Right lobe of liver (tissue), 6 donors: ENCODE results near the gene RNF113B. TPM values are rescaled to one million over a fixed set of nuclear protein-coding genes. Genes with fewer than 3 reads are reported as not detected.

ENCODE experiments used
- ATAC-seq, 4 donors: fragments of 200-7000 bp; cut with Tn5 transposase; one replicate each; pipeline ENCODE4 v1.9.1; 2020; ENCODE audit warnings: mild to moderate bottlenecking in 4 of 4, moderate library complexity in 4 of 4
- DNase-seq, 3 donors: peaks; one replicate each; pipeline ENCODE4 v3.0.0-alpha.2; 2020
- H3K27ac ChIP-seq, 3 donors: fragments of 200-600 bp; one replicate each; pipeline ENCODE4 v1.8.0; 2022
- H3K27me3 ChIP-seq, 2 donors: fragments of 200-600 bp; one replicate each; pipeline ENCODE4 v1.8.0; 2022
- H3K36me3 ChIP-seq, 4 donors: fragments of 200-600 bp; sonication (generic) in 1 of 4; one replicate each; pipeline versions ENCODE4 v1.5.1 to v1.8.0; 2017 to 2022; ENCODE audit warnings: control low read depth in 1 of 4
- H3K4me1 ChIP-seq, 4 donors: fragments of 200-600 bp; sonication (generic) in 1 of 4; one replicate each; pipeline versions ENCODE4 v1.5.1 to v1.8.0; 2017 to 2022; ENCODE audit warnings: control low read depth in 1 of 4
- H3K4me3 ChIP-seq, 3 donors: fragments of 200-600 bp; one replicate each; pipeline ENCODE4 v1.8.0; 2022
- H3K9me3 ChIP-seq, 4 donors: fragments of 200-600 bp; sonication (generic) in 1 of 4; one replicate each; pipeline versions ENCODE4 v1.5.1 to v1.8.0; 2017 to 2022; ENCODE audit warnings: control low read depth in 1 of 4
- CTCF ChIP-seq, 4 donors: fragments of 200-600 bp in 3 of 4; fragments of 450-650 bp in 1 of 4; IDR thresholded peaks; one replicate each; pipeline versions ENCODE4 v1.5.1 to v1.8.0; 2016 to 2022; ENCODE audit warnings: antibody characterized with exemption in 4 of 4, mild to moderate bottlenecking in 2 of 4
- POLR2A ChIP-seq: fragments of 450-650 bp; IDR thresholded peaks from one replicate; pipeline ENCODE4 v1.6.1; 2017; ENCODE audit warnings: antibody characterized with exemption, mild to moderate bottlenecking
- WGBS: methylation state at CpG from one replicate; pipeline ENCODE4 v1.1.6; 2018; ENCODE audit warnings: low coverage, low lambda C conversion rate; ENCODE audit not compliant: insufficient coverage; ENCODE audit errors: missing lambda C conversion rate; 5-methylcytosine and 5-hydroxymethylcytosine counted together
- intact Hi-C, 2 donors: fragments of 100-400 bp; cut with DNase I; formaldehyde crosslinking; loops; one replicate each; pipeline versions ENCODE4 v1.11.2 to v1.14.1; 2022
- total RNA-seq, 6 experiments: library from RNA; depleted of rRNA in 2 of 6; stranded (reverse); fragments of >200 nt in 2 of 6; fragmentation: NEBNext Ultra II Directional in 3 of 6; extraction: Animal tissue kit (Norgen Biotek cat#: 25700) in 3 of 6; gene quantifications; one replicate each; pipeline versions ENCODE4 v1.1.0 to v1.2.4, GENCODE V29; 2016 to 2023
- donor health status: DM: no; HTN: yes; CAD: no.
- donor health status: DM: no; HTN: no; CAD: no.
- donor health status: DM: no; HTN: no; CAD: no.
- donor health status: DM: no; HTN: yes; CAD: no.
- donor health status: DM: no; HTN: yes; CAD: no.

RNF113B gene
- total RNA-seq, 6 experiments from 2014 or later: not detected

GRCh38 chr13:98142380-98143156 lies 34.5 kb downstream of the RNF113B start, which contains the start of gene FARP1:
TSS of gene FARP1 (plus strand) at chr13:98143094. CDS start at chr13:98213243, 70,149 bp downstream.
- Histone ChIP-seq H3K27me3 (no peaks in the 10 kb centered on the region), H3K4me1 (peaks cover 0 to 32% (median 11%) of the 10 kb centered on the region in 4 donors), H3K36me3 (no peaks in the 10 kb centered on the region), H3K27ac (peak within 1 kb of the TSS; percentile 76 to 83 (median 77)), H3K9me3 (no peaks in the 10 kb centered on the region), H3K4me3 (peak within 1 kb of the TSS; percentile 65 to 84 (median 81))
- peak; percentile 83 to 95 (median 88) for ATAC-seq
- intact Hi-C loops: no loop called here
- TF ChIP-seq CTCF (IDR thresholded peaks at IDR 0.05) (peak; percentile 27 to 86 (median 62)), POLR2A (peak; percentile 70)
- peak; percentile 89 to 91 (median 89) for DNase-seq
- 0% methylated on average over 2 of the region's 98 CpGs for WGBS

- ATAC-seq (peak; percentile 6 to 35 (median 14)), DNase-seq (peak; percentile 48 to 62 (median 54))
- 64% methylated on average over 9 of the region's 27 CpGs for WGBS
- H3K36me3 ChIP-seq: no peaks in the 10 kb centered on the region
- H3K27ac ChIP-seq: peak overlapping the region; percentile 64 to 69 (median 66)
- intact Hi-C loops: no loop called here
- H3K9me3 ChIP-seq: no peaks in the 10 kb centered on the region
- H3K4me1 ChIP-seq: peaks cover 0 to 26% (median 9%) of the 10 kb centered on the region in 4 donors
- no peaks in the 10 kb centered on the region for H3K27me3 ChIP-seq
- TF ChIP-seq CTCF (IDR thresholded peaks at IDR 0.05) (no peak), POLR2A (no peak)
- H3K4me3 ChIP-seq: peak overlapping the region; percentile 65 to 84 (median 81)
These were observed 35.3 kb downstream of the RNF113B start for GRCh38 chr13:98141509-98142379.

- intact Hi-C loops: no loop called here
These were observed 36.0 kb downstream of the RNF113B start for GRCh38 chr13:98141091-98141490.

More at GRCh38 chr13:98141091-98141490, 36.0 kb downstream of the RNF113B start:
- no peak overlapping the region for H3K27ac ChIP-seq
- ATAC-seq (no peak), DNase-seq (no peak)
- H3K4me1 ChIP-seq: peaks cover 0 to 20% (median 5%) of the 10 kb centered on the region in 4 donors
- no peak for TF ChIP-seq POLR2A
- no peak for TF ChIP-seq CTCF (IDR thresholded peaks at IDR 0.05)
- no peaks in the 10 kb centered on the region for H3K9me3 ChIP-seq
- H3K27me3 ChIP-seq: no peaks in the 10 kb centered on the region
- 89% methylated on average over 7 of the region's 7 CpGs for WGBS
- H3K36me3 ChIP-seq: no peaks in the 10 kb centered on the region
- H3K4me3 ChIP-seq: no peak overlapping the region
